Stimulated activated CD4-positive, alpha-beta T cell treated with anti-CD3 and anti-CD28 coated beads, Interleukin-15, amount 100 ng/mL, for 48 hours (primary cell): Measurements from ENCODE around the gene NFKBIE.
"Not testable (repeated sequence)": the region's sequence is repeated elsewhere in the genome, so short reads cannot be mapped to it uniquely, and the experiment has no call there.

Experiments used
- DNase-seq, 2 donors: peaks; one replicate each; pipeline ENCODE4 v3.0.0-alpha.2; 2020; ENCODE audit warnings: low read depth in 2 of 2

Gene NFKBIE

GRCh38 chr6:44245912-44246662 lies 19.3 kb downstream of the NFKBIE start:
- DNase-seq, result peak; percentile 75 to 84

- no peak for DNase-seq
Observed at GRCh38 chr6:44245391-44245911, 19.9 kb downstream of the NFKBIE start.

- DNase-seq, result no peak
Observed at GRCh38 chr6:44243345-44243744, 22.0 kb downstream of the NFKBIE start.

- DNase-seq, result no peak
Observed at GRCh38 chr6:44238687-44239350, 26.5 kb downstream of the NFKBIE start.

GRCh38 chr6:44237813-44238433 lies 27.4 kb downstream of the NFKBIE start:
- DNase-seq, result peak; percentile 74 to 81

GRCh38 chr6:44237021-44237812 lies 28.1 kb downstream of the NFKBIE start:
- DNase-seq, result peak; percentile 63 to 64

- DNase-seq, result no peak
Observed at GRCh38 chr6:44235891-44236516, 29.3 kb downstream of the NFKBIE start.

GRCh38 chr6:44235269-44235668 lies 30.1 kb downstream of the NFKBIE start:
- no peak for DNase-seq

- no peak for DNase-seq
Observed at GRCh38 chr6:44234101-44235025, 31.0 kb downstream of the NFKBIE start.

GRCh38 chr6:44233567-44234100 lies 31.7 kb downstream of the NFKBIE start:
- DNase-seq, result no peak

GRCh38 chr6:44232676-44233566 lies 32.4 kb downstream of the NFKBIE start:
- no peak for DNase-seq

- DNase-seq, result not testable (repeated sequence)
Observed at GRCh38 chr6:44231426-44231825, 33.9 kb downstream of the NFKBIE start.

- no peak for DNase-seq
Observed at GRCh38 chr6:44230034-44230675, 35.2 kb downstream of the NFKBIE start.

GRCh38 chr6:44229376-44230033 lies 35.8 kb downstream of the NFKBIE start:
- DNase-seq, result no peak

- no peak for DNase-seq
Observed at GRCh38 chr6:44228836-44229235, 36.5 kb downstream of the NFKBIE start.

GRCh38 chr6:44228433-44228832 lies 36.9 kb downstream of the NFKBIE start:
- no peak for DNase-seq

- no peak for DNase-seq
Observed at GRCh38 chr6:44228031-44228430, 37.3 kb downstream of the NFKBIE start.
